HEK293T (cell line): ENCODE results near the gene U2AF2.

ENCODE experiments used
- CTCF ChIA-PET: fragments of 350-600 bp; formaldehyde crosslinking; extraction: SDS; loops from one replicate; lab custom pipeline; 2021; ENCODE audit warnings: antibody characterized with exemption, inconsistent platforms; lab: Yijun Ruan, JAX
- POLR2A ChIA-PET: fragments of 350-600 bp; formaldehyde crosslinking; extraction: SDS; loops from one replicate; lab custom pipeline; 2020; ENCODE audit warnings: antibody characterized with exemption, inconsistent platforms; lab: Yijun Ruan, JAX
- DNase-seq: peaks from one replicate; pipeline ENCODE4 v3.0.0; 2012; ENCODE audit warnings: mixed read lengths; ENCODE audit errors: extremely low spot score
- ARNT ChIP-seq: fragments of 450-650 bp; IDR thresholded peaks from 2 replicates; pipeline ENCODE4 v1.6.1; 2017; ENCODE audit warnings: mild to moderate bottlenecking
- BHLHE40 ChIP-seq: fragments of 450-650 bp; IDR thresholded peaks from 2 replicates; pipeline ENCODE4 v1.6.1; 2016; ENCODE audit warnings: mild to moderate bottlenecking, moderate library complexity, borderline replicate concordance
- CTBP1 ChIP-seq: fragments of 450-650 bp; IDR thresholded peaks from 2 replicates; pipeline ENCODE4 v1.6.1; 2016; ENCODE audit warnings: borderline replicate concordance
- ELF4 ChIP-seq: fragments of 450-650 bp; IDR thresholded peaks from 2 replicates; pipeline ENCODE4 v1.6.1; 2017; ENCODE audit warnings: antibody characterized with exemption
- FOXA1 ChIP-seq: fragments of 450-650 bp; IDR thresholded peaks from 2 replicates; pipeline ENCODE4 v1.6.1; 2016; ENCODE audit warnings: mild to moderate bottlenecking
- FOXK2 ChIP-seq: fragments of 450-650 bp; IDR thresholded peaks from 2 replicates; pipeline ENCODE4 v1.6.1; 2016; ENCODE audit warnings: mild to moderate bottlenecking
- FOXM1 ChIP-seq: fragments of 450-650 bp; IDR thresholded peaks from 2 replicates; pipeline ENCODE4 v1.6.1; 2017; ENCODE audit warnings: mild to moderate bottlenecking, borderline replicate concordance
- HDGF ChIP-seq: fragments of 450-650 bp; IDR thresholded peaks from 2 replicates; pipeline ENCODE4 v1.6.1; 2017; ENCODE audit warnings: antibody characterized with exemption, borderline replicate concordance
- L3MBTL2 ChIP-seq: fragments of 450-650 bp; conservative IDR thresholded peaks from 2 replicates; pipeline ENCODE4 v1.6.1; 2016; ENCODE audit warnings: mild to moderate bottlenecking
- LEF1 ChIP-seq: fragments of 450-650 bp; IDR thresholded peaks from 2 replicates; pipeline ENCODE4 v1.6.1; 2017; ENCODE audit warnings: mild to moderate bottlenecking, borderline replicate concordance
- NFRKB ChIP-seq: fragments of 450-650 bp; IDR thresholded peaks from 2 replicates; pipeline ENCODE4 v1.6.1; 2016; ENCODE audit warnings: mild to moderate bottlenecking, moderate library complexity
- PKNOX1 ChIP-seq: fragments of 450-650 bp; IDR thresholded peaks from 2 replicates; pipeline ENCODE4 v1.6.1; 2016
- SP1 ChIP-seq: fragments of 450-650 bp; IDR thresholded peaks from 2 replicates; pipeline ENCODE4 v1.6.1; 2017
- SUZ12 ChIP-seq: fragments of 450-650 bp; IDR thresholded peaks from 2 replicates; pipeline ENCODE4 v1.6.1; 2016; ENCODE audit warnings: mild to moderate bottlenecking
- TARDBP ChIP-seq: fragments of 450-650 bp; IDR thresholded peaks from 2 replicates; pipeline ENCODE4 v1.6.1; 2016
- ZNF384 ChIP-seq: fragments of 450-650 bp; IDR thresholded peaks from 2 replicates; pipeline ENCODE4 v1.6.1; 2016

U2AF2 gene

GRCh38 chr19:55689411-55690108 lies 34.7 kb downstream of the U2AF2 start:
- ChIA-PET CTCF (no interaction called here), POLR2A (no interaction called here)
- TF ChIP-seq LEF1, result no peak
- TF ChIP-seq TARDBP, result no peak
- no peak for TF ChIP-seq HDGF
- TF ChIP-seq ELF4, result no peak
- no peak for TF ChIP-seq SP1
- no peak for TF ChIP-seq PKNOX1
- no peak for TF ChIP-seq FOXK2
- TF ChIP-seq SUZ12, result no peak
- no peak for TF ChIP-seq BHLHE40
- TF ChIP-seq FOXM1, result no peak
- TF ChIP-seq ZNF384, result no peak
- no peak for DNase-seq

- CTCF ChIA-PET, result interaction anchor here (0.8 kb wide), 1 partner anchor 34 kb away, joined by 3 read pairs; no protein-coding TSS in a partner anchor
- DNase-seq, result no peak
- TF ChIP-seq NFRKB (no peak), SUZ12 (no peak), FOXK2 (no peak), TARDBP (no peak), HDGF (no peak), ZNF384 (no peak), ARNT (no peak), ELF4 (no peak), CTBP1 (no peak), FOXM1 (no peak), FOXA1 (no peak)
- POLR2A ChIA-PET, result no interaction called here
These were observed 35.4 kb downstream of the U2AF2 start for GRCh38 chr19:55690109-55690768.

GRCh38 chr19:55690769-55691545 lies 36.1 kb downstream of the U2AF2 start:
- ChIA-PET CTCF (interaction anchor here (0.8 kb wide), 1 partner anchor 35 kb away, joined by 3 read pairs; no protein-coding TSS in a partner anchor), POLR2A (no interaction called here)
- no peak for TF ChIP-seq PKNOX1
- no peak for TF ChIP-seq CTBP1
- TF ChIP-seq ZNF384, result no peak
- no peak for TF ChIP-seq TARDBP
- no peak for TF ChIP-seq HDGF
- TF ChIP-seq FOXA1, result no peak
- no peak for TF ChIP-seq ELF4
- TF ChIP-seq L3MBTL2, result no peak
- TF ChIP-seq LEF1, result no peak
- TF ChIP-seq SP1, result no peak
- TF ChIP-seq ARNT, result no peak
- TF ChIP-seq FOXM1, result no peak
- no peak for TF ChIP-seq SUZ12
- TF ChIP-seq FOXK2, result no peak
- no peak for TF ChIP-seq BHLHE40
- no peak for TF ChIP-seq NFRKB
- DNase-seq, result no peak

GRCh38 chr19:55691561-55692481 lies 37.0 kb downstream of the U2AF2 start:
- DNase-seq, result no peak
- POLR2A ChIA-PET, result no interaction called here
- CTCF ChIA-PET, result no interaction called here

GRCh38 chr19:55692681-55693081 lies 37.8 kb downstream of the U2AF2 start:
- no peak for DNase-seq
- TF ChIP-seq FOXA1 (no peak), NFRKB (no peak), FOXK2 (no peak), BHLHE40 (no peak), LEF1 (no peak), PKNOX1 (no peak), ELF4 (no peak), HDGF (no peak), ZNF384 (no peak)
- CTCF ChIA-PET, result no interaction called here
- POLR2A ChIA-PET, result no interaction called here

More at GRCh38 chr19:55691561-55692481, 37.0 kb downstream of the U2AF2 start:
- TF ChIP-seq SUZ12 (no peak), FOXK2 (no peak), CTBP1 (no peak), FOXM1 (no peak), SP1 (no peak), TARDBP (no peak), ARNT (no peak), ELF4 (no peak), L3MBTL2 (no peak), FOXA1 (no peak), HDGF (no peak)
